Midbrain (tissue), 1 donor: ENCODE results near the gene REP15.
"Not testable (repeated sequence)": the region's sequence is repeated elsewhere in the genome, so short reads cannot be mapped to it uniquely, and the experiment has no call there.

Source experiments
- DNase-seq: peaks from one replicate; lab custom pipeline; 2025; lab: John Stamatoyannopoulos, UW

The REP15 gene

GRCh38 chr12:27696293-27696652 lies at the start of gene REP15:
TSS of gene REP15 (plus strand) at chr12:27696447. CDS start at chr12:27696563, 116 bp downstream.
- DNase-seq: no peak

GRCh38 chr12:27650011-27650410 lies 46.2 kb upstream of the REP15 start:
- DNase-seq: no peak

- DNase-seq: no peak
Observed at GRCh38 chr12:27651201-27651600, 45.0 kb upstream of the REP15 start.

GRCh38 chr12:27652174-27652763 lies 44.0 kb upstream of the REP15 start:
- peak; percentile 82 for DNase-seq

GRCh38 chr12:27653661-27654060 lies 42.6 kb upstream of the REP15 start:
- DNase-seq: no peak

- not testable (repeated sequence) for DNase-seq
Observed at GRCh38 chr12:27655476-27655875, 40.8 kb upstream of the REP15 start.

- no peak for DNase-seq
Observed at GRCh38 chr12:27657296-27657695, 39.0 kb upstream of the REP15 start.

- no peak for DNase-seq
Observed at GRCh38 chr12:27665704-27666103, 30.5 kb upstream of the REP15 start.

GRCh38 chr12:27666510-27666909 lies 29.7 kb upstream of the REP15 start:
- no peak for DNase-seq

GRCh38 chr12:27667540-27667939 lies 28.7 kb upstream of the REP15 start:
- no peak for DNase-seq

GRCh38 chr12:27672051-27672450 lies 24.2 kb upstream of the REP15 start:
- DNase-seq: no peak

GRCh38 chr12:27672643-27673042 lies 23.6 kb upstream of the REP15 start:
- no peak for DNase-seq

- DNase-seq: no peak
Observed at GRCh38 chr12:27673101-27673718, 23.0 kb upstream of the REP15 start.

- no peak for DNase-seq
Observed at GRCh38 chr12:27674989-27675388, 21.3 kb upstream of the REP15 start.

GRCh38 chr12:27680619-27681018 lies 15.6 kb upstream of the REP15 start:
- no peak for DNase-seq

GRCh38 chr12:27682534-27682933 lies 13.7 kb upstream of the REP15 start:
- DNase-seq: no peak

GRCh38 chr12:27685274-27685673 lies 11.0 kb upstream of the REP15 start:
- DNase-seq: no peak

- DNase-seq: no peak
Observed at GRCh38 chr12:27686147-27686546, 10.1 kb upstream of the REP15 start.

GRCh38 chr12:27688671-27689070 lies 7.6 kb upstream of the REP15 start:
- DNase-seq: no peak

GRCh38 chr12:27689558-27690180 lies 6.6 kb upstream of the REP15 start:
- DNase-seq: no peak

GRCh38 chr12:27693403-27693802 lies 2.8 kb upstream of the REP15 start:
- DNase-seq: no peak

GRCh38 chr12:27695556-27696292 lies 523 bp upstream of the REP15 start:
- no peak for DNase-seq
